ENCODE data around the gene KRT82.

- no peak for TF ChIP-seq CTCF (IDR thresholded peaks at IDR 0.05)
- no peak for TF ChIP-seq ZFX (IDR thresholded peaks at IDR 0.05; ENCODE audit: borderline replicate concordance)
Measured at GRCh38 chr12:52427083-52427482, 20.9 kb upstream of the KRT82 start.

Measured in 22Rv1 (cell line).